Heart left ventricle (tissue), 16 donors: ENCODE measurements around the gene KIAA1217. TPM values are rescaled to one million over a fixed set of nuclear protein-coding genes. Genes with fewer than 3 reads are reported as not detected.

Experiments used
- ATAC-seq, 4 donors: fragments of 200-7000 bp; cut with Tn5 transposase; one replicate each; pipeline ENCODE4 v1.9.1; 2020 to 2022; ENCODE audit warnings: moderate library complexity in 4 of 4, mild to moderate bottlenecking in 3 of 4, moderate number of reproducible peaks in 1 of 4
- DNase-seq, 5 donors: peaks; one replicate each; pipeline ENCODE4 v3.0.0-alpha.2; 2020
- H3K27ac ChIP-seq, 12 donors: fragments of 200-600 bp; sonication (generic) in 4 of 12; one replicate each; pipeline versions ENCODE4 v1.5.0 to v1.8.0; 2016 to 2022; ENCODE audit warnings: mild to moderate bottlenecking in 2 of 12
- H3K27me3 ChIP-seq, 9 donors: fragments of 200-600 bp; sonication (generic) in 2 of 9; one replicate each; pipeline versions ENCODE4 v1.5.1 to v1.8.0; 2016 to 2022; ENCODE audit warnings: mild to moderate bottlenecking in 3 of 9
- H3K36me3 ChIP-seq, 9 donors: fragments of 200-600 bp; sonication (generic) in 2 of 9; one replicate each; pipeline versions ENCODE4 v1.5.0 to v1.8.0; 2018 to 2022; ENCODE audit warnings: mild to moderate bottlenecking in 2 of 9
- H3K4me1 ChIP-seq, 12 donors: fragments of 200-600 bp; sonication (generic) in 4 of 12; one replicate each; pipeline versions ENCODE4 v1.5.0 to v1.8.0; 2016 to 2022; ENCODE audit warnings: mild to moderate bottlenecking in 3 of 12
- H3K4me3 ChIP-seq, 12 donors: fragments of 200-600 bp; sonication (generic) in 4 of 12; one replicate each; pipeline versions ENCODE4 v1.5.0 to v1.8.0; 2017 to 2022; ENCODE audit warnings: mild to moderate bottlenecking in 9 of 12, moderate library complexity in 4 of 12
- H3K9me3 ChIP-seq, 12 donors: fragments of 200-600 bp; sonication (generic) in 4 of 12; one replicate each; pipeline versions ENCODE4 v1.5.0 to v1.8.0; 2016 to 2022; ENCODE audit warnings: mild to moderate bottlenecking in 1 of 12
- CTCF ChIP-seq, 12 donors: fragments of 200-600 bp; sonication (generic) in 4 of 12; IDR thresholded peaks; one replicate each; pipeline versions ENCODE4 v1.5.0 to v1.8.0; 2018 to 2022; ENCODE audit warnings: antibody characterized with exemption in 12 of 12, mild to moderate bottlenecking in 5 of 12
- POLR2A ChIP-seq, 2 donors: fragments of 450-650 bp; IDR thresholded peaks; one replicate each; pipeline ENCODE4 v1.6.1; 2017; ENCODE audit warnings: antibody characterized with exemption in 2 of 2, mild to moderate bottlenecking in 2 of 2, moderate library complexity in 2 of 2
- WGBS, 4 donors: extraction: QIAGEN DNeasy Blood & Tissue Kit in 2 of 4; methylation state at CpG; one replicate each; pipeline versions ENCODE4 v1.1.5 to v1.1.7; 2013 to 2018; 5-methylcytosine and 5-hydroxymethylcytosine counted together
- intact Hi-C, 10 donors: fragments of 100-400 bp; cut with DNase I; formaldehyde crosslinking; loops; one replicate each; pipeline versions ENCODE4 v1.11.1 to v1.14.2; 2022
- polyA plus RNA-seq, 2 donors: library from polyadenylated mRNA; stranded (reverse); fragments of 200-250 nt; gene quantifications; one replicate each; pipeline ENCODE4 v1.2.3, GENCODE V29; 2013
- total RNA-seq, 9 donors: library from RNA; depleted of rRNA in 2 of 9; stranded (reverse); fragments of >200 nt in 2 of 9; fragmentation: NEBNext Ultra II Directional in 3 of 9; extraction: Animal tissue kit (Norgen Biotek cat#: 25700) in 3 of 9; gene quantifications; one replicate each; pipeline versions ENCODE4 v1.1.0 to v1.2.4, GENCODE V29; 2016 to 2023
- donor health status: ischemic (EF 13 %, LVEDD 7.1; RV severe dilation, severe dysfunction).
- donor health status: healthy with polysubstance abuse.
- donor health status: DM: no; HTN: yes; CAD: no.
- donor health status: DM: no; HTN: no; CAD: no.
- donor health status: ischemic (EF 25% LVEDD 6.9; RV normal size, moderate dysfunction).
- donor health status: ischemic (EF 25% LVEDD 5.7; RV mildly dilated, moderate dysfunction).
- donor health status: healthy.
- donor health status: DM: yes; HTN: yes; CAD: no.
- donor health status: ischemic (EF 35%, LVEDD 5.7; RV mildly dilated, moderate dysfunction).
- donor health status: nonischemic (EF 11% LVEDD 7.7; RV severe dilation, severe dysfunction).
- donor health status: DM: yes; HTN: yes; CAD: no.
- donor health status: PGD.
- donor health status: ischemic (EF 29% LVEDD 5.4; RV normal size, mild dysfunction).
- donor health status: nonischemic (EF 23%, LVEDD 6.1; RV moderate dilation, normal function).

Gene KIAA1217
- total and polyA plus RNA-seq, 11 donors, result 12.7 to 66.7 (median 33.5) TPM

- Histone ChIP-seq H3K4me3 (no peak overlapping the region), H3K36me3 (peaks cover 0 to 73% (median 19%) of the 10 kb centered on the region in 9 donors), H3K4me1 (peaks cover 0 to 4% (median 0%) of the 10 kb centered on the region in 12 donors), H3K9me3 (peaks cover 0 to 5% (median 0%) of the 10 kb centered on the region in 12 donors), H3K27ac (peak overlapping the region in 1 of 12 donors; percentile 6), H3K27me3 (no peaks in the 10 kb centered on the region)
- intact Hi-C loops, result loop anchor here in 8 of 10 donors (5.0 to 10.0 kb wide), 10 partner anchors 51 to 1346 kb away; partner anchors contain the start of gene KIAA1217 (in 2 of the 8)
- ATAC-seq (peak in 2 of 4 donors; percentile 52 to 54), DNase-seq (peak in 2 of 5 donors; percentile 23 to 46)
- TF ChIP-seq POLR2A (IDR thresholded peaks at IDR 0.05) (no peak), CTCF (IDR thresholded peaks at IDR 0.05) (peak; percentile 40 to 70 (median 58))
- 63 to 68% (median 64%) methylated on average over 12 of the region's 12 CpGs for WGBS, 4 donors
Measured at GRCh38 chr10:24503461-24504320, 294.8 kb downstream of the KIAA1217 start.

- Histone ChIP-seq H3K27ac (no peak overlapping the region), H3K4me1 (peaks cover 0 to 4% (median 0%) of the 10 kb centered on the region in 12 donors), H3K27me3 (no peaks in the 10 kb centered on the region), H3K9me3 (peaks cover 0 to 5% (median 0%) of the 10 kb centered on the region in 12 donors), H3K4me3 (no peak overlapping the region), H3K36me3 (peaks cover 0 to 78% (median 19%) of the 10 kb centered on the region in 9 donors)
- ATAC-seq (peak in 3 of 4 donors; percentile 36 to 64 (median 46)), DNase-seq (peak in 2 of 5 donors; percentile 34 to 46)
- intact Hi-C loops, result loop anchor here in 9 of 10 donors (5.0 to 10.0 kb wide), 9 partner anchors 91 to 513 kb away; partner anchors contain the start of gene KIAA1217 (in 3 of the 9)
- WGBS, 4 donors, result 52 to 69% (median 60%) methylated on average over 7 of the region's 7 CpGs
- TF ChIP-seq POLR2A (IDR thresholded peaks at IDR 0.05) (no peak), CTCF (IDR thresholded peaks at IDR 0.05) (no peak)
Measured at GRCh38 chr10:24505759-24506158, 296.8 kb downstream of the KIAA1217 start.

GRCh38 chr10:24513155-24513554, 304.2 kb downstream of the KIAA1217 start:
- intact Hi-C loops, result loop anchor here in 8 of 10 donors (5.0 to 10.0 kb wide), 6 partner anchors 128 to 518 kb away; no protein-coding TSS in a partner anchor
- H3K4me3 ChIP-seq, result no peak overlapping the region
- no peaks in the 10 kb centered on the region for H3K27me3 ChIP-seq
- no peaks in the 10 kb centered on the region for H3K4me1 ChIP-seq
- H3K36me3 ChIP-seq, result peaks cover 0 to 76% (median 22%) of the 10 kb centered on the region in 9 donors
- TF ChIP-seq POLR2A (IDR thresholded peaks at IDR 0.05) (no peak), CTCF (IDR thresholded peaks at IDR 0.05) (peak in 6 of 12 donors; percentile 12 to 38 (median 26))
- H3K27ac ChIP-seq, result no peak overlapping the region
- ATAC-seq (no peak), DNase-seq (no peak)
- H3K9me3 ChIP-seq, result no peaks in the 10 kb centered on the region
- WGBS, 4 donors, result 79 to 81% (median 80%) methylated on average over 9 of the region's 9 CpGs

- no peaks in the 10 kb centered on the region for H3K9me3 ChIP-seq
- 88 to 95% (median 93%) methylated on average over 2 of the region's 2 CpGs for WGBS, 4 donors
- intact Hi-C loops, result loop anchor here in 9 of 10 donors (5.0 to 10.0 kb wide), 10 partner anchors 131 to 1358 kb away; no protein-coding TSS in a partner anchor
- TF ChIP-seq POLR2A (IDR thresholded peaks at IDR 0.05) (no peak), CTCF (IDR thresholded peaks at IDR 0.05) (no peak)
- no peak overlapping the region for H3K27ac ChIP-seq
- no peaks in the 10 kb centered on the region for H3K27me3 ChIP-seq
- peaks cover 0 to 72% (median 25%) of the 10 kb centered on the region in 9 donors for H3K36me3 ChIP-seq
- DNase-seq (no peak), ATAC-seq (no peak)
- peaks cover 0 to 10% (median 2%) of the 10 kb centered on the region in 12 donors for H3K4me1 ChIP-seq
- H3K4me3 ChIP-seq, result no peak overlapping the region
Measured at GRCh38 chr10:24515481-24515880, 306.5 kb downstream of the KIAA1217 start.
